Keratinocyte (primary cell): ENCODE data around the gene MED15. TPM values are rescaled to one million over a fixed set of nuclear protein-coding genes. Genes with fewer than 3 reads are reported as not detected.

ENCODE experiments used
- DNase-seq: peaks from one replicate; pipeline ENCODE4 v3.0.0-alpha.2; 2011; ENCODE audit warnings: low read depth, missing footprints, low spot score
- FAIRE-seq: peaks from 2 replicates; lab custom pipeline; 2011; peaks lifted over from hg19 to GRCh38; lab: Jason Lieb, UNC
- H2AFZ ChIP-seq: 2 replicates; pipeline ENCODE4 v1.6.0; 2012; ENCODE audit warnings: low read length, control low read depth, inconsistent platforms; ENCODE audit not compliant: control insufficient read depth
- H3K27ac ChIP-seq: 2 replicates; pipeline ENCODE4 v1.5.1; 2011; ENCODE audit warnings: low read length; ENCODE audit not compliant: control insufficient read depth, insufficient read depth
- H3K27me3 ChIP-seq: 3 replicates; pipeline ENCODE4 v1.6.0; 2011; ENCODE audit warnings: low read length; ENCODE audit not compliant: control insufficient read depth, insufficient read depth; ENCODE audit errors: extremely low read depth
- H3K36me3 ChIP-seq, 2 experiments: 2 replicates in 1 of 2; 3 replicates in 1 of 2; pipeline ENCODE4 v1.5.1; 2011; ENCODE audit warnings: low read length in 2 of 2, mild to moderate bottlenecking in 1 of 2; ENCODE audit not compliant: control insufficient read depth in 2 of 2, insufficient read depth in 2 of 2; ENCODE audit errors: extremely low read depth in 1 of 2
- H3K4me1 ChIP-seq: 3 replicates; pipeline ENCODE4 v1.5.1; 2011; ENCODE audit warnings: low read length; ENCODE audit not compliant: control insufficient read depth, insufficient read depth; ENCODE audit errors: extremely low read depth
- H3K4me2 ChIP-seq: 3 replicates; pipeline ENCODE4 v1.6.0; 2011; ENCODE audit warnings: low read depth, low read length; ENCODE audit not compliant: control insufficient read depth, insufficient read depth; ENCODE audit errors: extremely low read depth
- H3K4me3 ChIP-seq, 3 experiments: fragments of 200-600 bp in 1 of 3; sonication (generic) in 1 of 3; 2 replicates in 2 of 3; 3 replicates in 1 of 3; pipeline ENCODE4 v1.5.1; 2011 to 2016; ENCODE audit warnings: low read length in 3 of 3, mild to moderate bottlenecking in 3 of 3, control low read depth in 2 of 3, inconsistent platforms in 1 of 3, low read depth in 1 of 3, mixed read lengths in 1 of 3, mixed run types in 1 of 3, moderate library complexity in 1 of 3; ENCODE audit not compliant: control insufficient read depth in 2 of 3, insufficient read depth in 2 of 3; ENCODE audit errors: extremely low read depth in 1 of 3
- H3K79me2 ChIP-seq: 2 replicates; pipeline ENCODE4 v1.6.0; 2012; ENCODE audit warnings: low read length; ENCODE audit not compliant: control insufficient read depth, insufficient read depth
- H3K9ac ChIP-seq: 3 replicates; pipeline ENCODE4 v1.6.0; 2011; ENCODE audit warnings: low read length; ENCODE audit not compliant: control insufficient read depth, insufficient read depth; ENCODE audit errors: extremely low read depth
- H3K9me1 ChIP-seq: 3 replicates; pipeline ENCODE4 v1.6.0; 2011; ENCODE audit warnings: low read length; ENCODE audit not compliant: control insufficient read depth, insufficient read depth; ENCODE audit errors: extremely low read depth
- H3K9me3 ChIP-seq: 2 replicates; pipeline ENCODE4 v1.5.1; 2012; ENCODE audit warnings: low read depth, low read length; ENCODE audit not compliant: control insufficient read depth
- H4K20me1 ChIP-seq: 3 replicates; pipeline ENCODE4 v1.6.0; 2011; ENCODE audit warnings: low read length; ENCODE audit not compliant: control insufficient read depth, insufficient read depth; ENCODE audit errors: extremely low read depth
- CTCF ChIP-seq, 3 experiments: IDR thresholded peaks in 1 of 3; conservative IDR thresholded peaks in 1 of 3; optimal IDR thresholded peaks in 1 of 3; 2 replicates in 2 of 3; 3 replicates in 1 of 3; pipeline versions ENCODE3 to v1.5.1; 2011; ENCODE audit warnings: low read length in 3 of 3, mild to moderate bottlenecking in 3 of 3, moderate library complexity in 2 of 3, control low read depth in 1 of 3, inconsistent platforms in 1 of 3; ENCODE audit not compliant: insufficient read depth in 2 of 3; ENCODE audit errors: extremely low read depth in 1 of 3
- EZH2 ChIP-seq: IDR thresholded peaks from one replicate; pipeline ENCODE4 v1.6.1; 2012; ENCODE audit warnings: inconsistent platforms, mild to moderate bottlenecking, low read length, moderate library complexity
- dilution Hi-C: fragments of 300-500 bp; cut with MboI; formaldehyde crosslinking; loops from one replicate; pipeline ENCODE4 v1.7.0; 2020; ENCODE audit warnings: low sequenced_read_pairs; ENCODE audit not compliant: extremely low pct_ligation_motif_present
- polyA plus RNA-seq, 5 experiments: library from polyadenylated mRNA; depleted of rRNA in 3 of 5; stranded (reverse) in 3 of 5; stranded (forward) in 1 of 5; unstranded in 1 of 5; fragments of >200 nt; gene quantifications; 1 replicate in 1 of 5; 2 replicates in 3 of 5; 3 replicates in 1 of 5; pipeline versions ENCODE4 v1.2.1 to v1.2.3, GENCODE V29; 2011 to 2012; ENCODE audit warnings: missing spikeins in 2 of 5, low read depth in 1 of 5, low replicate concordance in 1 of 5

MED15 gene
- polyA plus RNA-seq, 1 donor (not counting 4 experiments of a cell fraction or from before 2014, with no cell fraction given), result 24.9 TPM

- Histone ChIP-seq H3K4me1 (no peaks in the 10 kb centered on the region), H3K9me3 (no peaks in the 10 kb centered on the region), H3K9me1 (no peaks in the 10 kb centered on the region), H3K4me3 (no peak overlapping the region), H3K4me2 (no peak overlapping the region), H3K36me3 (peaks cover 0 to under 1% of the 10 kb centered on the region in 2 experiments), H4K20me1 (peaks cover 3% of the 10 kb centered on the region), H3K79me2 (no peaks in the 10 kb centered on the region), H2AFZ (no peak overlapping the region), H3K27me3 (no peaks in the 10 kb centered on the region), H3K27ac (no peak overlapping the region), H3K9ac (no peak overlapping the region)
- FAIRE-seq (no peak), DNase-seq (no peak)
- TF ChIP-seq EZH2 (no peak), CTCF (optimal IDR thresholded peaks at IDR 0.05 in 1 of 3, IDR thresholded peaks at IDR 0.05 in 1 of 3, conservative IDR thresholded peaks at IDR 0.05 in 1 of 3; ENCODE audit: extremely low read depth in 1 of 3, insufficient read depth in 2 of 3, low read length in 3 of 3) (no peak)
- dilution Hi-C loops, result no loop called here
These were observed 48.3 kb upstream of the MED15 start for GRCh38 chr22:20459152-20459542.

GRCh38 chr22:20459862-20460261, 47.5 kb upstream of the MED15 start:
- TF ChIP-seq CTCF (optimal IDR thresholded peaks at IDR 0.05 in 1 of 3, IDR thresholded peaks at IDR 0.05 in 1 of 3, conservative IDR thresholded peaks at IDR 0.05 in 1 of 3; ENCODE audit: extremely low read depth in 1 of 3, insufficient read depth in 2 of 3, low read length in 3 of 3) (no peak), EZH2 (no peak)
- Histone ChIP-seq H4K20me1 (peaks cover 3% of the 10 kb centered on the region), H3K27ac (no peak overlapping the region), H3K27me3 (no peaks in the 10 kb centered on the region), H3K9me3 (no peaks in the 10 kb centered on the region), H3K79me2 (no peaks in the 10 kb centered on the region), H3K36me3 (peaks cover 0 to 7% of the 10 kb centered on the region in 2 experiments), H3K4me2 (no peak overlapping the region), H3K4me1 (no peaks in the 10 kb centered on the region), H2AFZ (no peak overlapping the region), H3K4me3 (no peak overlapping the region), H3K9me1 (no peaks in the 10 kb centered on the region), H3K9ac (no peak overlapping the region)
- FAIRE-seq, result no peak
- DNase-seq, result no peak
- dilution Hi-C loops, result no loop called here
